Thyroid gland (tissue), 4 donors: ENCODE data around the gene ELL. TPM values are rescaled to one million over a fixed set of nuclear protein-coding genes. Genes with fewer than 3 reads are reported as not detected.
A peak's percentile ranks its signal among the peaks of the same experiment; 100 is the strongest.

Source experiments
- DNase-seq, 2 donors: peaks; one replicate each; pipeline ENCODE4 v3.0.0-alpha.2; 2019
- H3K27ac ChIP-seq, 3 donors: fragments of 200-600 bp; sonication (generic); 1 replicate in 2 of 3; 2 replicates in 1 of 3; pipeline ENCODE4 v1.5.1; 2016 to 2019; ENCODE audit warnings: mild to moderate bottlenecking in 1 of 3, moderate library complexity in 1 of 3
- H3K27me3 ChIP-seq: fragments of 200-600 bp; sonication (generic); one replicate; pipeline ENCODE4 v1.5.1; 2019
- H3K36me3 ChIP-seq, 2 donors: fragments of 200-600 bp; sonication (generic); one replicate each; pipeline ENCODE4 v1.5.1; 2016 to 2019
- H3K4me1 ChIP-seq, 2 donors: fragments of 200-600 bp; sonication (generic); one replicate each; pipeline ENCODE4 v1.5.1; 2017 to 2019
- H3K4me3 ChIP-seq, 3 donors: fragments of 200-600 bp; sonication (generic); replicated peaks in 1 of 3; 1 replicate in 2 of 3; 2 replicates in 1 of 3; pipeline ENCODE4 v1.5.1; 2016; ENCODE audit warnings: mild to moderate bottlenecking in 1 of 3
- H3K9me3 ChIP-seq: fragments of 200-600 bp; sonication (generic); one replicate; pipeline ENCODE4 v1.5.1; 2017
- CTCF ChIP-seq, 6 experiments: fragments of 200-600 bp in 3 of 6; fragments of 450-650 bp in 3 of 6; sonication (generic) in 3 of 6; IDR thresholded peaks; one replicate each; pipeline ENCODE4 v1.5.1; 2016 to 2019; ENCODE audit warnings: antibody characterized with exemption in 6 of 6, mild to moderate bottlenecking in 2 of 6, inconsistent platforms in 1 of 6, moderate library complexity in 1 of 6
- POLR2A ChIP-seq, 2 donors: fragments of 450-650 bp; IDR thresholded peaks; one replicate each; pipeline ENCODE4 v1.6.1; 2017; ENCODE audit warnings: antibody characterized with exemption in 2 of 2, mild to moderate bottlenecking in 2 of 2, moderate library complexity in 1 of 2
- WGBS, 2 donors: methylation state at CpG; one replicate each; pipeline ENCODE4 v1.1.5; 2017; 5-methylcytosine and 5-hydroxymethylcytosine counted together
- intact Hi-C: fragments of 100-400 bp; cut with DNase I; formaldehyde crosslinking; loops from one replicate; pipeline ENCODE4 v1.15.1; 2023
- total RNA-seq, 4 donors: library from RNA; depleted of rRNA; stranded (reverse); fragments of >200 nt; gene quantifications; one replicate each; pipeline ENCODE4 v1.2.3, GENCODE V29; 2016

The ELL gene
- total RNA-seq, 4 donors from 2014 or later: 10.8 to 31.0 (median 11.5) TPM

DNA sequence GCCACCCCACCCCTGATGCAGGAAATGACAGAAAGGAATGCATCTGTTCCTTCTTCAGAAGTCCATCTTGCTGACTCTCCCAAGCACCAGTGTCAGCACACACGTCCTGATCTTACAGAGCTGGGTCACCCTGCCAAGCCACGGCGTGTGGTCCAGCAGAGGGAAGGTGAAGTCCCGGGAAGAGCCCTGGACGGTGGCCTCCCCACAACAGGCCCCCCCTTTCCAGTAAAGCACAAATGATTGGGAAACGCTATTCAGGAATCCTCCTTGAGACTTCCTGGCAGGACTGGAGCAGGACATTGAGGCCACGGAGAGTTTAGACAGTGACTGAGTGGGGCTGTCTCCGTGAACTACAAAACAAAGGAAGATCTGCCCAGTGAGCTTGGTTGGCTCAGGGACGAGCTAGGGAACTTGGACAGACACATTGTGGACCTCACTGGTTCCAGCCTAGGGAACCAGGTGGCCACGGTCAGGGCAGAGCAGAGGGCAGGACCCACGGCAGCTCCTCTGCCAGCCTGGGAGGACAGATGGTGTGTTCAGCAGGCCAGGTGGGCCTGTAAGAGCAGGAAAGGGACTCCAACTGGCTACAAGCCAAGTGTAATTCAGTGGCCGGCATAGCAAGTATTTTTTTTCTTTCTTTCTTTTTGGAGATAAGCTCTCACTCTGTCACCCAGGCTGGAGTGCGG lies 41.7 kb downstream of the ELL start:
- no peak for TF ChIP-seq POLR2A (IDR thresholded peaks at IDR 0.05)
- TF ChIP-seq CTCF (IDR thresholded peaks at IDR 0.05): no peak
- no peaks in the 10 kb centered on the region for H3K9me3 ChIP-seq
- peak; percentile 38 to 46 for DNase-seq
- no peaks in the 10 kb centered on the region for H3K27me3 ChIP-seq
- no peaks in the 10 kb centered on the region for H3K36me3 ChIP-seq
- 43 to 56% methylated on average over 13 of the region's 13 CpGs for WGBS, 2 donors
- intact Hi-C loops: no loop called here
- H3K4me1 ChIP-seq: peaks cover 33 to 63% of the 10 kb centered on the region in 2 donors
- H3K27ac ChIP-seq: peak overlapping the region; percentile 25 to 75 (median 75)
- no peak overlapping the region for H3K4me3 ChIP-seq

DNA sequence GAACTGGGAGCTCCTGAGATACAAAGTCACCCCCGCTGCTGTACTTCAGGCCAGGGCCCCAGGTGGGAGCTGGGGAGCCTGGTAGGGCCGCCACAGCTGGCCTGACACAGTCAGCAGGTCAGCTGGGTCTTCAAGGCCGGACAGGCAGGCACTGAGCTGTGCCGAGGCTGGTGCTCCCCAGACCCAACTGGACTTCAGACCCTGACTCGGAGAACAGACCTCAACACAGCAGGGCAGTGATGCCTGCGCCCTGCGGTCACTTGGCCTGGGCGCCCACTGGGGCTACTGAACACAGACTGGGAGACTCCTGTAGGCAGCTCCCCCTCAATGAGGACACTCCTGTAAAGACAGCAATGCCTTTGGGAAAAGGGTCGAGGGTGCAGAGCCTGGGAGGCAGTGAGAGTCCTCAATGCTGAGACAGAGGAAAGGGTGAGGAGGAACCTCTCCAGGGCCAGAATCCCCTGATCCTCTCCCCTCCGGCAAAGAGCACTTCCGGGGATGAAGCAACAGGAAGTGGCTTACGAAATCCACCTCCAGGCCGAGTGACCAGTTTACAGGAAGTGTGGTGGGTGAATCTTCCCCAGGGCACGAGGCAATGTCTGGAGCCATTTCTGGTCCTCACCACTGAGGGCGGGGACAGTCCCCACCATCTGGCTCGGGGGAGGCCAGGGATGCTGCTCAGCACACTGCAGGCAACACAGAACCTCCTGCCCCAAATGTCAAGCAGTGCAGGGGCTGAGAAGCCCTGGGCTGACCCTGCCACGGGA lies 43.1 kb downstream of the ELL start:
- Histone ChIP-seq H3K27ac (peak overlapping the region; percentile 27 to 75 (median 75)), H3K9me3 (no peaks in the 10 kb centered on the region), H3K4me1 (peaks cover 25 to 49% of the 10 kb centered on the region in 2 donors), H3K4me3 (no peak overlapping the region), H3K27me3 (no peaks in the 10 kb centered on the region), H3K36me3 (no peaks in the 10 kb centered on the region)
- intact Hi-C loops: no loop called here
- TF ChIP-seq CTCF (IDR thresholded peaks at IDR 0.05): no peak
- 65 to 83% methylated on average over 11 to 17 of the region's 17 CpGs for WGBS, 2 donors
- peak; percentile 30 to 50 for DNase-seq

GRCh38 chr19:18477974-18478373 lies 43.9 kb downstream of the ELL start:
- no peak for DNase-seq
- Histone ChIP-seq H3K4me1 (peaks cover 19 to 42% of the 10 kb centered on the region in 2 donors), H3K36me3 (no peaks in the 10 kb centered on the region), H3K9me3 (no peaks in the 10 kb centered on the region), H3K27me3 (no peaks in the 10 kb centered on the region), H3K4me3 (no peak overlapping the region), H3K27ac (peak overlapping the region in 1 of 3 donors; percentile 59)
- TF ChIP-seq POLR2A (IDR thresholded peaks at IDR 0.05) (no peak), CTCF (IDR thresholded peaks at IDR 0.05) (no peak)
- WGBS, 2 donors: 88 to 99% methylated on average over 7 of the region's 8 CpGs
- intact Hi-C loops: no loop called here

DNA sequence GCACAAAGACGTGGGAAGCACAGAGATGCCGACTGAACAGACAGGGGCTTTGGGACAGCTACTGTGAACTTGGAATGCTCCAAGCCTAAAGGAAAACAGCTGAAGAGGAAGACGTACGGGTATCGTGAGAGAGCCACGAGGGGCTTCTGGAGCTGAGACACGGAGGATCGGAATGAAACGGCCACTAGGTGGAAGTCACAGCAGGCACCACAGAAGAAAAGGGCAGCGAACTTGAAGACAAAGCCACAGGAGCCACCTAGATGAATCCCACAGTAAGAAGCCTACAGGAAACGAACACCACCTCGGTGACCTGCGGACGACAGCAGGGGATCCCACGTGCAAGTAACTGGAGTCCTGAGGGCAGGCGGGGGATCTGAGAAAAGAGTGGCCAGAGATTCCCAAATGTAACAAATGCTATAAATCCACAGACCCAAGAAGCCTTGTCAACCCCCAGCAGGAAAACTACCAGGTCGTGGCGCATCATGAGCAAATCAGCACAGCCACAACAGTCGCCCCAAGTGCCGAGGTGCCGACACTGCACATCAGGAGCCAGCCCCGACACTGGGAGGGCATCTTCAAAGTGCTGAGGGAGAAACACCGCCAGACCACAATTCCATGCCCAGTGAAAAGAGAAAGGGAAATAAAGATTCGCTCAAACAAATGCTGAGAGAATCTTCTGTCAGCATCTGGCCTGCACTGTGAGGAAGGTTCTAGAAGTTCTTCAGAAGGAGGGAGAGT lies 44.7 kb downstream of the ELL start:
- Histone ChIP-seq H3K4me3 (no peak overlapping the region), H3K9me3 (no peaks in the 10 kb centered on the region), H3K36me3 (no peaks in the 10 kb centered on the region), H3K4me1 (peaks cover 16 to 36% of the 10 kb centered on the region in 2 donors), H3K27me3 (no peaks in the 10 kb centered on the region), H3K27ac (no peak overlapping the region)
- TF ChIP-seq POLR2A (IDR thresholded peaks at IDR 0.05) (no peak), CTCF (IDR thresholded peaks at IDR 0.05) (no peak)
- 88 to 89% methylated on average over 24 of the region's 24 CpGs for WGBS, 2 donors
- intact Hi-C loops: no loop called here
- DNase-seq: no peak
